CD14-positive monocyte (primary cell): ENCODE measurements around the gene RUNX2. TPM values are rescaled to one million over a fixed set of nuclear protein-coding genes. Genes with fewer than 3 reads are reported as not detected.

Source experiments
- DNase-seq, 3 donors: peaks; one replicate each; pipeline ENCODE4 v3.0.0-alpha.2; 2011 to 2022
- H2AFZ ChIP-seq: 2 replicates; pipeline ENCODE4 v1.6.0; 2012; ENCODE audit warnings: mild to moderate bottlenecking, low read depth, low read length, inconsistent platforms; ENCODE audit not compliant: insufficient read depth, poor library complexity, severe bottlenecking
- H3K27ac ChIP-seq, 2 donors: 1 replicate in 1 of 2; 2 replicates in 1 of 2; pipeline ENCODE4 v1.5.1; 2012 to 2013; ENCODE audit warnings: low read length in 2 of 2, control low read depth in 1 of 2, inconsistent platforms in 1 of 2, low read depth in 1 of 2, mild to moderate bottlenecking in 1 of 2
- H3K27me3 ChIP-seq, 2 donors: one replicate each; pipeline versions ENCODE4 v1.6.0 to v1.6.1; 2011 to 2013; ENCODE audit warnings: low read length in 2 of 2; ENCODE audit not compliant: control insufficient read depth in 2 of 2, insufficient read depth in 2 of 2
- H3K36me3 ChIP-seq, 2 donors: replicated peaks in 1 of 2; 1 replicate in 1 of 2; 2 replicates in 1 of 2; pipeline versions ENCODE4 v1.5.1 to v1.6.1; 2012 to 2013; ENCODE audit warnings: low read length in 2 of 2, control low read depth in 1 of 2, inconsistent platforms in 1 of 2, mild to moderate bottlenecking in 1 of 2; ENCODE audit not compliant: insufficient read depth in 2 of 2, control insufficient read depth in 1 of 2
- H3K4me1 ChIP-seq, 2 donors: 1 replicate in 1 of 2; 2 replicates in 1 of 2; pipeline versions ENCODE4 v1.5.1 to v1.6.1; 2012 to 2013; ENCODE audit warnings: low read length in 2 of 2, control low read depth in 1 of 2, inconsistent platforms in 1 of 2, mild to moderate bottlenecking in 1 of 2, moderate library complexity in 1 of 2; ENCODE audit not compliant: insufficient read depth in 2 of 2, control insufficient read depth in 1 of 2
- H3K4me2 ChIP-seq: replicated peaks from 2 replicates; pipeline ENCODE3; 2012; ENCODE audit warnings: low read length, moderate library complexity, mild to moderate bottlenecking; ENCODE audit not compliant: poor library complexity, severe bottlenecking; ENCODE audit errors: extremely low read depth
- H3K4me3 ChIP-seq, 3 experiments: fragments of 200-600 bp in 1 of 3; sonication (generic) in 1 of 3; replicated peaks in 1 of 3; 1 replicate in 2 of 3; 2 replicates in 1 of 3; pipeline ENCODE4 v1.5.1; 2011 to 2013; ENCODE audit warnings: low read length in 3 of 3, mild to moderate bottlenecking in 3 of 3, control low read depth in 2 of 3, low read depth in 2 of 3, inconsistent platforms in 1 of 3, moderate library complexity in 1 of 3
- H3K79me2 ChIP-seq: 2 replicates; pipeline ENCODE4 v1.6.0; 2012; ENCODE audit warnings: mild to moderate bottlenecking, control low read depth, inconsistent platforms, low read length, moderate library complexity; ENCODE audit not compliant: insufficient read depth
- H3K9ac ChIP-seq: 2 replicates; pipeline ENCODE4 v1.6.0; 2017; ENCODE audit warnings: low read length, mild to moderate bottlenecking; ENCODE audit not compliant: insufficient read depth, poor library complexity, severe bottlenecking
- H3K9me3 ChIP-seq, 2 donors: replicated peaks in 1 of 2; 1 replicate in 1 of 2; 2 replicates in 1 of 2; pipeline versions ENCODE4 v1.5.1 to v1.6.1; 2012 to 2013; ENCODE audit warnings: low read length in 2 of 2, control low read depth in 1 of 2; ENCODE audit not compliant: control insufficient read depth in 1 of 2, insufficient read depth in 1 of 2
- H4K20me1 ChIP-seq: 2 replicates; pipeline ENCODE4 v1.6.0; 2012; ENCODE audit warnings: mild to moderate bottlenecking, low read length, control low read depth, moderate library complexity; ENCODE audit not compliant: insufficient read depth
- H3K27ac Mint-ChIP-seq, 7 donors: one replicate each; pipeline ENCODE4 v1.8.0; 2020; ENCODE audit warnings: mild to moderate bottlenecking in 7 of 7, mixed read lengths in 7 of 7, moderate library complexity in 6 of 7, inconsistent platforms in 2 of 7
- H3K27me3 Mint-ChIP-seq, 3 donors: one replicate each; pipeline ENCODE4 v1.8.0; 2021 to 2022; ENCODE audit warnings: low read depth in 3 of 3, mild to moderate bottlenecking in 3 of 3, mixed read lengths in 3 of 3, moderate library complexity in 3 of 3, inconsistent platforms in 1 of 3
- H3K36me3 Mint-ChIP-seq, 2 donors: one replicate each; pipeline ENCODE4 v1.8.0; 2020; ENCODE audit warnings: mixed read lengths in 2 of 2, inconsistent platforms in 1 of 2, mild to moderate bottlenecking in 1 of 2
- H3K4me1 Mint-ChIP-seq: one replicate; pipeline ENCODE4 v1.8.0; 2020; ENCODE audit warnings: mild to moderate bottlenecking, mixed read lengths
- H3K4me3 Mint-ChIP-seq, 2 donors: one replicate each; pipeline ENCODE4 v1.8.0; 2020; ENCODE audit warnings: mild to moderate bottlenecking in 2 of 2, mixed read lengths in 2 of 2, moderate library complexity in 1 of 2
- H3K9me3 Mint-ChIP-seq, 7 donors: one replicate each; pipeline ENCODE4 v1.8.0; 2020 to 2022; ENCODE audit warnings: mixed read lengths in 7 of 7, mild to moderate bottlenecking in 6 of 7, moderate library complexity in 6 of 7, inconsistent platforms in 2 of 7
- WGBS: methylation state at CpG from one replicate; pipeline ENCODE4 v1.1.5; 2013; ENCODE audit warnings: missing lambda C conversion rate; ENCODE audit not compliant: insufficient coverage; 5-methylcytosine and 5-hydroxymethylcytosine counted together
- intact Hi-C, 2 donors: fragments of 100-400 bp; cut with micrococcal nuclease; formaldehyde crosslinking; loops; one replicate each; pipeline versions ENCODE4 v1.15.0 to v1.15.1; 2023
- polyA plus RNA-seq, 3 donors: library from polyadenylated mRNA; depleted of rRNA in 1 of 3; unstranded in 2 of 3; stranded (reverse) in 1 of 3; fragments of 300-500 nt in 2 of 3; fragments of >200 nt in 1 of 3; fragmentation: Illumina TruSeq in 2 of 3; gene quantifications; 1 replicate in 2 of 3; 2 replicates in 1 of 3; pipeline ENCODE4 v1.2.3, GENCODE V29; 2012 to 2021
- TF ChIP-seq, protein P1 (sequence below): fragments of 200-600 bp; IDR thresholded peaks from one replicate; pipeline ENCODE4 v1.8.0; 2022; ENCODE audit warnings: antibody characterized with exemption, mild to moderate bottlenecking

The RUNX2 gene
- polyA plus RNA-seq, 3 donors: 1.3 to 5.0 (median 2.5) TPM

DNA sequence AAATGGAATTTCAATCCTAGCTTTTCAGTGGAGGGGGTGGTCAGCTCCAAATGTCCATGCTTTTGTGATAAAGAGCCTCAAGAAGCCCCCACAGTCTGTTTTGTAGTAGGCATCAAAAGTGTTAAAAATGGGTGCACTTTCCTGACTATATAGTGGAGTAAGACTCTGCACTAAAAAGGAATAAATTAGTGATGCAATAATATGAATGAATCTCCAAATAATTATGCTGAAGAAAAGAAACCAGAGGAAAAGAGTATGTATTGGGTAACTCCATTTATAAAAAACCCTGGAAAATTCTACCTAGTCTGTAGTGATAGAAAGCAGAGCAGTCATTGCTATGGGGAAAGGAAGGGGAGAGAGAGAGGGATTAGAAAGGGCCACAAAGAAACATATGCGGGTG is 360.1 kb downstream of the RUNX2 start:
- TF ChIP-seq, protein P1, sequence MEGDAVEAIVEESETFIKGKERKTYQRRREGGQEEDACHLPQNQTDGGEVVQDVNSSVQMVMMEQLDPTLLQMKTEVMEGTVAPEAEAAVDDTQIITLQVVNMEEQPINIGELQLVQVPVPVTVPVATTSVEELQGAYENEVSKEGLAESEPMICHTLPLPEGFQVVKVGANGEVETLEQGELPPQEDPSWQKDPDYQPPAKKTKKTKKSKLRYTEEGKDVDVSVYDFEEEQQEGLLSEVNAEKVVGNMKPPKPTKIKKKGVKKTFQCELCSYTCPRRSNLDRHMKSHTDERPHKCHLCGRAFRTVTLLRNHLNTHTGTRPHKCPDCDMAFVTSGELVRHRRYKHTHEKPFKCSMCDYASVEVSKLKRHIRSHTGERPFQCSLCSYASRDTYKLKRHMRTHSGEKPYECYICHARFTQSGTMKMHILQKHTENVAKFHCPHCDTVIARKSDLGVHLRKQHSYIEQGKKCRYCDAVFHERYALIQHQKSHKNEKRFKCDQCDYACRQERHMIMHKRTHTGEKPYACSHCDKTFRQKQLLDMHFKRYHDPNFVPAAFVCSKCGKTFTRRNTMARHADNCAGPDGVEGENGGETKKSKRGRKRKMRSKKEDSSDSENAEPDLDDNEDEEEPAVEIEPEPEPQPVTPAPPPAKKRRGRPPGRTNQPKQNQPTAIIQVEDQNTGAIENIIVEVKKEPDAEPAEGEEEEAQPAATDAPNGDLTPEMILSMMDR: no peak
- H3K4me1 Mint-ChIP-seq: no peaks in the 10 kb centered on the region
- Histone ChIP-seq H3K4me3 (no peak overlapping the region), H3K27me3 (no peaks in the 10 kb centered on the region), H4K20me1 (no peaks in the 10 kb centered on the region), H3K36me3 (no peaks in the 10 kb centered on the region), H3K79me2 (no peaks in the 10 kb centered on the region), H3K9ac (no peak overlapping the region), H3K9me3 (peaks cover 0 to 4% of the 10 kb centered on the region in 2 donors), H3K27ac (no peak overlapping the region), H2AFZ (no peak overlapping the region), H3K4me1 (no peaks in the 10 kb centered on the region), H3K4me2 (no peak overlapping the region)
- peaks cover 0 to 4% (median 2%) of the 10 kb centered on the region in 3 donors for H3K27me3 Mint-ChIP-seq
- no peak for DNase-seq
- H3K4me3 Mint-ChIP-seq: no peak overlapping the region
- H3K36me3 Mint-ChIP-seq: no peaks in the 10 kb centered on the region
- H3K27ac Mint-ChIP-seq: no peak overlapping the region
- intact Hi-C loops: no loop called here
- WGBS: no CpG with 5 or more reads among the region's 1 CpG
- peaks cover 0 to 4% (median 2%) of the 10 kb centered on the region in 7 donors for H3K9me3 Mint-ChIP-seq

DNA sequence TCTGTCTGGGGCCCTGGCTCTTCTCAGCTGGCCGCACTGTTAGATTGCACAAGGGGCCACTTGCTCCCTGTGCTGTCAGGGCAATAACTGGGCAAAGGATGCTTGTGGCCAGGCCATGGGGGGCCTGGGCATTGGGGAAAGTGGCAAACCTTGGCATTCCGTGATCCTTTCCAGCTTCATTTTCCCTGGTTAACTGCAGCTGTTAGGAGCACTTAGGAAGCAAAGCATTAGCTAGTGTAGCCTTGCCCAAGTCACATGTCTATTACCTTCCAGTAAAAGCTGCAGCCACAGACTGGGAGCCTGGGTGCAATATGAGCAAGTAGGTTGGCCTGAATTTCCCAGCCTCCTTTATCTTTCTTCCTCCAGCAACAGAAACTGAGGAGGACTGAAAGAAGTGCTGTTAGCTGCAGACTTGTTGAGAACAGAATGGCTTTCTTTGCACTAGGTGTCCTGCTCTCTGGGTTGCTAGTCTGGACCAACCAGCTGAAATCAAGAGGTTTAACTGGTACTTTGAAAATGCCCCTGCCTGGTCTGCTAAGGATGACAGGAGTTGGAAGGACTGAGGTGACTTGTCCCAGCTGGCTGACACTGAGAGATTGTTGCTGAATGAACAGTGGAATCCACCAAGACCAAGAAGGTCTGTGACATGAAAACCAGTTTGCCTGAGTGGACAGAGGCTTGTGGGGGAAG is 361.9 kb downstream of the RUNX2 start:
- no peaks in the 10 kb centered on the region for H3K36me3 ChIP-seq
- intact Hi-C loops: no loop called here
- WGBS: 100% methylated on average over 2 of the region's 2 CpGs

More for the DNA sequence above, 361.9 kb downstream of the RUNX2 start:
- no peaks in the 10 kb centered on the region for H3K4me1 ChIP-seq
- H3K9me3 Mint-ChIP-seq: peaks cover 0 to 3% (median 0%) of the 10 kb centered on the region in 7 donors
- H3K36me3 Mint-ChIP-seq: no peaks in the 10 kb centered on the region
- no peaks in the 10 kb centered on the region for H4K20me1 ChIP-seq
- TF ChIP-seq, protein P1: no peak
- H3K9ac ChIP-seq: no peak overlapping the region
- no peaks in the 10 kb centered on the region for H3K27me3 ChIP-seq
- H3K4me3 Mint-ChIP-seq: no peak overlapping the region
- DNase-seq: no peak
- H3K27ac ChIP-seq: no peak overlapping the region
- H3K4me2 ChIP-seq: no peak overlapping the region
- no peaks in the 10 kb centered on the region for H3K79me2 ChIP-seq
- H3K9me3 ChIP-seq: no peaks in the 10 kb centered on the region
- H2AFZ ChIP-seq: no peak overlapping the region
- no peak overlapping the region for H3K4me3 ChIP-seq
- H3K27me3 Mint-ChIP-seq: peaks cover 0 to 4% (median 0%) of the 10 kb centered on the region in 3 donors
- no peaks in the 10 kb centered on the region for H3K4me1 Mint-ChIP-seq
- peak overlapping the region in 2 of 7 donors; percentile 32 to 54 for H3K27ac Mint-ChIP-seq
